HG03280 (cell line): Measurements from ENCODE around the gene ITPR2.
"Not testable (repeated sequence)": the region's sequence is repeated elsewhere in the genome, so short reads cannot be mapped to it uniquely, and the experiment has no call there.

Source experiments
- ATAC-seq: cut with Tn5 transposase; IDR thresholded peaks from one replicate; pipeline ENCODE4 v1.9.1; 2021; ENCODE audit warnings: mild to moderate bottlenecking, moderate library complexity; ENCODE audit not compliant: unreplicated experiment

The ITPR2 gene

DNA sequence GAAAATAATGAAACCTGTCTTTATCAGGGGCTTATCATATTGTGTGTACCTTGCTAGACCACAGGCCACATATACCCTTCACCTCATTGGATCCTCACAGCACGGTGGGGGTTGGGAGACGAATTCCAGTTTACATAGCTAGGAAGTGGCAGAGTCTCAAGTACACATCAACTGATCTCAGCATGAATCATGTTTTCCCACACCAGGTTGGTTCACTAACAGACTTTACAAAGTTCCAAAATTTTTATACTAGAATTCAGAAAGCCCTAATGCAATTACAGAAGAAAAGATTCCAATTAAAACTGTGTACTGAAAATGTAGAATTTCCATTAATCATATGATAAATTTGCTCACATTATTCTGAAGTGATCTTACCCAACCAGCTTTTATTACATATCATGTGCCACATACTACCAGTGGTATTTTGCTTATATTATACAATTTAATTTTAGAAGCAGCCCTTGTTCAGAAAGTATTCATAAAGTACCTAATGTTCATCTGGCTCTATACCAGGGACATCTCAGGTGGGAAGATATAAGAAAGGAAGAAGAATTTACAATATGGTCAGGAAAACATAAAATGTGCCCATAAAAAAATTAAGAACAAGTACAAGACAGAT is 196.2 kb downstream of the ITPR2 start:
- no peak for ATAC-seq

DNA sequence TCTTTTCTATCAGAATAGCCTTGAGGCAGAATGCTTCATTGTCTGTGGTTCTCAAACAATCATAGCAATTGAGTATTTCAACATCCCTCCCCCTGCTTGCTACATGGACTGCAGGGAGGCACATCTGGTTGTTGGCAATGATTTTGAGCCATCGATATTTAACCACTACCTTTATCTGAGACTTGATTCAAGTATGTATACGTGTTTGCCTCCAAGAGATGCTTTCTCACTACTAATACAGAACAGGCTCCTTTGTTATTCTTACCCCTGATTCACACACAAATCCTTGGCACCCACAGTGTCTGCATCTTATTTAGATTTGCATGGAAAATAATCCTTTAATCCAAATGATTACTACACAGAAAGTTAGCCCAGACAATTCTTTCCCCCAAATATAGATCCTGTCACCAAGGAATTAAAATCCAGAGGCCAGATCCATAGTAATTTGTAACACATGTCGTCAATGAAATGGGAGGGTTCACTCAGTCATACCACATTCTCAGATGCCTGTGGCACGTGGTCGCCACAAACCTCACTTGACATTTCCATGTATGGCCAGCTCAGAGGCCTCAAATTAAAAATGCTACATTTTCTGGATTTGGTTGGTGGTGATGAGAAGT is 199.3 kb downstream of the ITPR2 start:
- ATAC-seq, result no peak

DNA sequence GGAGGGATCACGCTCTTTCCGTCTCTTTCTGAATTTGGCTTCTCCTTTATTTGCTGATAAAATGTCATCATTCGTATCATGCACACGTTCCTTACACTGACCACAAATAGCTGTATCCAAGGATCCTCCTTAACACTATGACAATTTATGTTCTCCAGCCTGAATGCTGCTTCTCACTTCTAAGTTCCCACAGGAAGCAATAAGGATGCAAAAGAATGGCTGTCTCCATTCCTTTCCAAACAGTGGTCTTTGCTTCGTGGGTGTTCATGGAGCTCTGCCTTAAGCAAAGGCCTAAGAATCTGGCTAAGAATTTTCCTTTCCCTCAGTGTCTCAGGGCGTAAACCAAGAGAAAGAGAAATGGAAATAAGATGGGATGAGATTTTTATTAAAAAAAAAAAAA is 200.2 kb downstream of the ITPR2 start:
- no peak for ATAC-seq

DNA sequence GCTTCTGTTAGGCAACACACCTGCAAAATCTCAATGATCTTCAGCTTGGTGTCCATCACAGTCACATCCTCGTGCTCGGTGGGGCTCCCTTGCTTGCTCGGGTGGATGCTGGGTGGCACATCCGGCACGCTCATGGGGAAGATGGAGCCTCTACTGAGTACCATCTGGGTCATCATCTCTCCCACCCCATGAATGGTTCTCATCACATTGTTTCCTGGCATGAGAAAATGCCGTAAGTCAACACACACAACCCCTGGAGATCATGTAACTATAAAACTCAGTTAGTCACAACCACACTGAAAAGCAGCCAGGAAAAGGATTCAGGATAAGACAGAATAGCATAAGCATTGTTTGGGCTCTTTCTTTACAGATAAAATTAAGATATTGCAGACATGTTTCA is 201.1 kb downstream of the ITPR2 start:
- ATAC-seq, result no peak

DNA sequence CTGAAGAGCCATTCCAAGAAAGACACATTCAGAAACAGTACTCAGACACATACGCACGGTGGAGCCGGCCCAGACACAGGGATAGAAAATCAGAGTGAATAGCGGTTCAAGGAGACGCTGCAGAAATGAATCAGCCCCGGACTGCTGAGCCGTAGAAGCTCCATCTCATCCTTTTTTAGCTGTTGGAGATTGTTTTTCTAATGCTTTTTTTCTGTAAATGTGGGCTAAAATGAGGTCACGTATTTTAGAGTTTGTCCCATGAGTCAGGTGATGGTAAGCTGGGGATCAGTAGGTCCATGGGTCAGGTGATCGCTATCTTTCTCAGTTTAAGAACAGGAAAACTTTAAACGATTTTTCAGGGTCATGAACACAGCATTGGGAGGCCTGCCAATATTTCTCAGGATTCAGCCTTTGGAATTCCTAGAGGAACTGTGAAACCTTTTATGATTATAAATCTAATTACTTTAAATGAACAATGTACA is 202.4 kb downstream of the ITPR2 start:
- no peak for ATAC-seq

DNA sequence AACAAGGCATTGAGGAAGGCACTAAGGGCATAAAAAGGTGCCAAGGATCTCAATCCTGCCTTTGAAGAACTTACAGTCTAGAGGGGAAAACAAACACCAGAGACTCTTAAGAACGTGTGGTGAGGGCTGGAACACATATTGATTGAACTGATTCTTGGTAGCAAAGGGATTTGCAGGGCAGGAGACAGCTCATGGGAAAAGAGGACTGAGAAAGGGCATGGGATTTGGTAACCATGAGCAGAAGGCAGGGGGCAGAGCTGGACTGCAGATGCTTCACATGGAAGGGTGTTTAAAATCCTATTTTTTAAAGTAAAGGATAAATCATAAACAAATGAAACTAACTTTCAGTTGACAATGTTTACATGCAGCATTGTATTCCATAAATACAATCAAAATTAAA is 203.1 kb downstream of the ITPR2 start:
- ATAC-seq, result no peak

DNA sequence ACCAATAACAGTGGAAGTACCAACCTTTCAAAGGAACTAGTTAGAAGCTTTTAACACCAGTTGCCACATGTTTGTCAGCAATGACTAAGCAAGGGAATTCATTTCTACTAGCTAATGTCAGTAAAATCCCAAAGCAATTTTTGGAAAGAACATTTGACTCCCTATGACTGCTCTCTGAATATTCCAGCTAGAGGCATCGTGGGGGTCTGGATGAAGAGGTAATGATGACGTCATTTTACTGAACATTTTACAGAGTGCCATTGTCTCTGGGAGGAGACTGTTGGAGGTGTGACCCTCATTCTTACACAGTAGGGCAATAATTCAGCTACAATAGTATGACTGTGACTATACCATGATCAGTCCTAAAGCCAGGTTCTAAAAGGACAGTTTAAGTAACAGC is 204.8 kb downstream of the ITPR2 start:
- ATAC-seq, result no peak

DNA sequence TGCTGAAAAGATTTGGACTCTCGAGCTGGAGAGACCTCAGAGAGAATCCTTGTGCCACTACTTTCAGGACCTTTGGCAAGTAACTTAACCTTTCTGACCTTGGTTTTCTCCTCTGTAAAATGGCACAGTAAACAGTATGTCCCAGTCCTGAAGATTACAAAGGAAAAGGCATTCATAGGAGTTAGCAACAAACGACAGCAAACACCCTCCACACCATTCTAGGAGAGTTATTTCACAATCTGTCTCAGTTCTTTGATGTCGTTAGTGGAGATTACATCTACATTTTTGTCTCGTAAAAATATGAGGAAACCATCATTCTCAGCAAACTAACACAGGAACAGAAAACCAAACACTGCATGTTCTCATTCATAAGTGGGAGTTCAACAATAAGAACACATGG is 205.7 kb downstream of the ITPR2 start:
- ATAC-seq, result no peak

DNA sequence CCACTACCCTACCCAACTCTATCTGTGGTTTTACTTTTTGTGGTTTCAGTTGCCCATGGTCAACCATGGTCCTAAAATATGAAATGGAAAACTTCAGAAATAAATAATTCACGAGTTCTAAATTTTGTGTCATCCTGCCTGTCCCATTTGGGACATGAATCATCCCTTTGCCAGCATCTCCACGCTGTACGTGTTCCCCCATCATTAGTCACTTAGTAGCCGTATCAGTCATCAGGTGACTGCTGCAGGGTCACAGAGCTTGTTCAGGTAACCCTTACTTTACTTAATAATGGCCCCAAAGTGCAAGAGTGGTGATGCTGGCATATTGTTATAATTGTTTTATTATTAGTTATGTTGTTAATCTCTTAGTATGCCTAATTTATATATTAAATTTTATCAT is 209.9 kb downstream of the ITPR2 start:
- ATAC-seq, result no peak

DNA sequence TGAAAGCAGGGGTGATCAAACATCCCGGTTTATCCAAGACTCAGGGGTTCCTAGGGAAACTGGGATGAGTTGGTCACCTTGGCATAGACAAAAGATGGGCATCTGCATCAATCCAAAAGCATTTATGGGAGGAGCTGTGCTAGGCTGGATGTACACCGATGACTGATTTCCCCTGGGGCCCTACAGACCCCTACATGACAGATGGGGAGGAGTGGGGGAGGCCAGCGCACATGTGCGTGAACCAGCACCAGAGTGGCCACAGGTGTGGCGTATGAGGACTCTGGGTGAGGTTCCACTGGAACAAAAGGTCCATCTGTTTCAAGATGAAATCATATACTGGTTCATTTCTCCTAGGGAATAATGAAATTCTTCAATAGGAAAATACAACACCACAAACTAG is 210.4 kb downstream of the ITPR2 start:
- no peak for ATAC-seq

DNA sequence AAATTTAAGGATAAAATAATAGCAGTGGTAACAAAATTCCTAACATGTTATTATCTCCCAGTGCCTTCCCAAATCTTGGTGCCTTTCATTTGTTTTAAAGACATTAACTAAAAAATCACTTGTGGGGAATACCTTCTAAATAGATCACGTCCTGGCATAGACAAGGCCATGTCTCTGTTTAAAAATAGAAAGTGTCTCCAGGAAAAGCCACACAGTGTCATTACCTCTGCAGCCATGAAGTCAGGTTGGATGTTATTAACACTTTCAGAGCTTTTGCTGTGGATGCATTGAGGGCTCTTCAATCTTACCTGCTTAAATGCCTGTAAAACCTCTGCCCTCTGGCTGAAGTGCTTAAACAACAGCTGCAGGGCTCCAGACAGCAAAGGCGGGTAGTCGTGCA is 211.1 kb downstream of the ITPR2 start:
- ATAC-seq, result no peak

DNA sequence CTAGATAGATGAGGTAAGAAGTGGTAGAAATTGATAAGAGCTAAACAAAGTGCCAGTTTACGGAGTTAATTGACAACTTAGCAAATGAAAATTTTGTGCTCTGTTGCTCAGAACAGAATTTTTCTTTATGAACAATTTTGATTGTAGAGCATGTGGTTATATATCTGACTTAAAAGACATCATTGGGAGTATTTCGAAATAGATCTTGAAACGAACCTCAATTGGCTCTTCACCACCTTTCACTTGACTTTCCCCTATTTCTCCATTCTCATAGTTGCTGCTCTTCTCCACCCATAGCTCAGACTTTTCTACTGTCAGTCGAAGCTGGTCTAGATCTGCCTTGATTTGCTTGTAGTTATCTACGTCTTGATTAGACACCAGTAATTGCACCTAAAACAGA is 212.1 kb downstream of the ITPR2 start:
- no peak for ATAC-seq

DNA sequence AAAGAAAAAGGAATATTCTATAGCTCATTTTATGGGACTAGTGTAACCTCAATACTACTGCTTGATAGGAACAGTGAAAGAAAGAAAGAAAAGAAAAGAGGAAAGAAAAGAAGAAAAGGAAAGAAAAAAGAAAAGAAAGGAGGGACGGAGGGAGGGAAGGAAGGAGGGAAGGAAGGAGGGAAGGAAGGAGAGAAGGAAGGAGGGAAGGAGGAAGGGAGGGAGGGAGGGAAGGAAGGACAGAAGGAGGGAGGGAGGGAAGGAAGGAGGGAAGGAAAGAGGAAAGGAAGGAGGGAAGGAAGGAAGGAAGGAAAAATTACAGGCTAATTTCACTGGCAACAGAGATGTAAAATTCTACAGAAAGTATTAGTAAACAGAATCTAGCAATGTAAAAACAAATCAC is 215.5 kb downstream of the ITPR2 start:
- ATAC-seq, result no peak

DNA sequence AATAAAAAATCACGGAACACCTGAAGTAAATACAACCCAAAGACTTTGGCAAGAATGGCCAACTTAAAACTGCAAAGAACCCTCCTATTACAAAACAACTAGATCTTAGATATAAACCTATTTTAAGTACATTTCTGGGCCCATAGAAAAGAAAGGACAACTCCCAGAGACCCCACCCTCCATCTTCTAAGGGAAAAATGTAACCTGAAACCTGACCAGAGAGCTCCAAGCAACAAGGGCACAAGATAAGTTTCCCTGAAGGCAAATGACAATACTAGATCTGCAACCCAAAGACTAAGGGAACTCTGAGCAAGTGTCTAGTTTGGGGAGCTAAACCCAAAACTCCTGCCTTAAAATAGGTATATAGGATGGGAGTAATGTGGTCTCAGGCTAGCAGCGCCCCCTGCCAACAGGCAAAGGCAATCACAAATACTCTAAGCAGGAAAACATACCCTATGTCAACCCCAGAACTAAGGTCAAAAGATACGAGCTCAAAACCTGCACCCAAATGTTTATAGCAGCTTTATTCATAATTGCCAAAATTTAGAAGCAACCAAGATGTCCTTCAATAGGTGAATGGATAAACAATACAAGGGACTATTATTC is 218.9 kb downstream of the ITPR2 start:
- ATAC-seq, result no peak

DNA sequence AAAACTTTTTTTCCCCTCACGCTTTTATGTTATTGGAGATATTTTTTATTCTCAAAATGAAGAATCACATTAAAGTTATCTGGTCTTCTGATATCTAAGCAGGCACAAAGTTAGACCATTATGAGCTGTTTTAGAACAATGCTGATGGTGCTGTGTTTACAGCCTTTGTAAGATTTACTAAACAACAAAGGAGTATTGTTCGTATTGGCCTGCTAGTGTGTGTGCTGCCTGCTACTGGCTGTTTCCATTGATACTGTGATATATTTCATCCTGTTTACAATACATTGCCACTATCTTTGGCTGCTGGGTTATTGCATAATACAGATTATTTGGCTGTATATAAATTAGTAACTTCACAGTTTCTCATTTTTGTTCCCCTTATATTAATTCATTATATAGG is 220.8 kb downstream of the ITPR2 start:
- ATAC-seq, result no peak

DNA sequence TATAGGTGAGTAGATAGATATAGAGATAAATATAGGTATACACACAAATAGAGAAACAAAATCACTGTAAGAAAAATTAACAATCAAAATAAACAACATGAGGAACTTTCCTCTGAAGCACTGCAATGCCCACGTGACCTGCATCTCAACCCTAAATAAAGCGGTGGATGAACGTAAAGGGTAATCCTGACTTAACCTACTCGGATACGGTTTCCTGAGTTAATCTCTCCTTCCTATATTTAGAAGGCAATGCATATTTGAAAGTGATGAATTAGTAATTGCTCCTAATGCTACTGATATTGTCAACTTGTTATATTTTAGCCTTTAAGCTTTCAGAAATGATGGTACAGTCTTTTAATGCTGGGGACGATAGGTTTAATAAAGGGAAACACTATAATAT is 221.4 kb downstream of the ITPR2 start:
- ATAC-seq, result no peak

DNA sequence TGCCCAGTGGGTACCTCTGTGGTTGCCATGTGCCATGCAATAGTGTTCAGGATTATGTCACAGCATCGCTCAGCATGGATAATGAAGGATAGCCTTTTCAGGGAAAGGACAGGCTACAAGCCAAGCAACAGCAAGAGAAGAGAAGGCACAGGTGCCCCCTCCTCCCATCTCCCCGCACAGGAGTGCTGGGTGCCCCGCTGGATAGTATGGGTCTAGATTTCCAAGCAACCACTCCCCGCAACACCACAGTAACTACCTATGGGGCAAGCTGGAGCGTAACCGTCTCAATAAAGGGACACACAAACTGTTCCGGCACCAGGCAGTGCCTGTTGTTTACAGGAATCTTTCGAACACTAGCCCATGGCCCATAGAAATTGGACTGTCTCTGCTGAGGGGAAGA is 222.2 kb downstream of the ITPR2 start:
- ATAC-seq, result no peak

DNA sequence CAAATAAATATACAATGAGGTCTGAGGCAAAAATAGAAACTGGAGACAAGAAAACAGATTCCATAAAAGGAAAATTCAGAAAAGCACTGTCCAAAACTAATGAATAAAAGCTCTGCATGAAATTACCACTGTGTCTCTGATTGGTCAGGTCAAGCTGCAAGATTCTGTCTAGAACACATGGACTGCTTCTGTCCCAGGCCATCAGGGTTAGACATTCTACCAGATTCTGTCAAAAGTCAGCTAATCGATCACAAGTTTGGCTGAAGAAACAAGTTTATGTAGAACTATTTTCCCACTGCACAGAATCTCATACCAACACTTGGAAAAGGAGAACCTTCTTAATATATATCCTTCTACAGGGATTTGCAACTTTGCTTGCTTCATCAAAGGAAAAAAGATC is 223.0 kb downstream of the ITPR2 start:
- no peak for ATAC-seq

DNA sequence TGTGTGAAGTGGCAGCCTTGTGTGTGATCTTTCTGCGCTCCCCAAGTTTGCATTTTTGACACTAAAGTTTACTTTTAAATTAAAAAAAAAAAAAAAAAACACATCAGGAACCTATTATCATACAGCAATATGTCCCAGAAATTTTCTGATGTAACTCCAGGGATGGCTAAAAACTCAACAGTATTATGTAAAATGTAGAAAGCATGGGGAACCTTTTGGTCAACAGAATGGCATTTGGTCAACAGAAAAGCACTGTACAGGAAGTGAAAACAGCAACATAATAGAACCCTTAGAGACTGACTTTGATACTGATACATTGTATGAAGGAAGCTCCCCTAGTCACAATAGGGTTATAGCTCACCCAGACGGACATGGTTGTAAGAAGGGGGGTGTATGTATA is 224.3 kb downstream of the ITPR2 start:
- ATAC-seq, result no peak

DNA sequence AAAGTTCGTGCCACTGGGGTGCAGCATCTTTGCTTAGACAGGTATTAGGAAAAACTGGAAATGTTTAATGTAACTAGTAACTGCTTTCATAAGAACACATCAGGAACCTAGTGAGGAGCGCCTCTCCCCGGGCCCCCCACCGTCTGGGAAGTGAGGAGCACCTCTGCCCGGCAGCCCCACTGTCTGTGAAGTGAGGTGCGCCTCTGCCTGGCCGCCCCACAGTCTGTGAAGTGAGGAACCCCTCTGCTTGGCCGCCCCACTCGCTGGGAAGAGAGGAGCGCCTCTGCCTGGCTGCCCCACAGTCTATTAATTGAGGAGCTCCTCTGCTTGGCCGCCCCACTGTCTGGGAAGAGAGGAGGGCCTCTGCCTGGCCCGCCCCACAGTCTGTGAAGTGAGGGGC is 224.7 kb downstream of the ITPR2 start:
- no peak for ATAC-seq

DNA sequence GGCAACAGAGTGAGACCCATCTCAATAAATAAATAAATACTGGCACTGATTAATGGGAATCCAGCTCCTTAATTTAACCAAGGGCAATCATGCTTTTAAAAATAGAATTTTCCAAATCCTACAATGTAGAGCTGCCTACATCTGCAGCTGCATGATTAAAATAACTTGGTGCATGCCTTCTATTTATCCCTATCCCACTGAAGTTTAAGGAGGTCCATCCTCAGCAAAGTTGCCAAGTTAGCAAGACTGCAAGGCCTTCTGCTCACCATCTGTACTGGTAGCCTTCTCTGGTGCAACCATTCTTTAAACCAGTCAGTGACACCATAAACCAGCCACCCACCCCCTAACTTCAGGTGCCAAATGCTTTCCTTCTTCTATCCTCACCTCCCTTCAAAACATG is 226.1 kb downstream of the ITPR2 start:
- ATAC-seq, result no peak

DNA sequence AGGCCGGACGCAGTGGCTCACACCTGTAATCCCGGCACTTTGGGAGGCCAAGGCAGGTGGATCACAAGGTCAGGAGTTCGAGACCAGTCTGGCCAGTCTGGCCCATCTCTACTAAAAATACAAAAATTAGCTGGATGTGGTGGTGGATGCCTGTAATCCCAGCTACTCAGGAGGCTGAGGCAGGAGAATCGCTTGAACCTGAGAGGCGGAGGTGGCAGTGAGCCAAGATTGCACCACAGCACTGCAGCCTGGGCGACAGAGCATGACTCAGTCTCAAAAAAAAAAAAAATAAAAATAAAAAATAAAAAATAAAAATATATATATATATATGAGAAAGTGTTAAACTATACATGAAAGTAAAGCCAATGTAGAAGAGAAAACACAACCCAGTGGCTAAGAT is 228.2 kb downstream of the ITPR2 start:
- not testable (repeated sequence) for ATAC-seq
